Mucosa of rectum (tissue), 2 donors: ENCODE measurements around the gene EPX.

Source experiments
- H3K27ac ChIP-seq, 2 donors: one replicate each; pipeline ENCODE4 v1.7.0; 2013; ENCODE audit warnings: inconsistent platforms in 2 of 2, low read depth in 2 of 2, low read length in 2 of 2
- H3K27me3 ChIP-seq, 2 donors: one replicate each; pipeline ENCODE4 v1.7.0; 2013; ENCODE audit warnings: low read length in 2 of 2; ENCODE audit not compliant: control insufficient read depth in 2 of 2, insufficient read depth in 2 of 2
- H3K36me3 ChIP-seq, 2 donors: one replicate each; pipeline ENCODE4 v1.7.0; 2013; ENCODE audit warnings: low read length in 2 of 2; ENCODE audit not compliant: control insufficient read depth in 2 of 2, insufficient read depth in 2 of 2
- H3K4me1 ChIP-seq, 2 donors: one replicate each; pipeline ENCODE4 v1.7.0; 2013; ENCODE audit warnings: low read length in 2 of 2, mild to moderate bottlenecking in 1 of 2; ENCODE audit not compliant: control insufficient read depth in 2 of 2, insufficient read depth in 2 of 2
- H3K4me3 ChIP-seq, 2 donors: one replicate each; pipeline ENCODE4 v1.7.0; 2013; ENCODE audit warnings: low read length in 2 of 2
- H3K9ac ChIP-seq, 2 donors: one replicate each; pipeline ENCODE4 v1.7.0; 2013; ENCODE audit warnings: low read length in 2 of 2, low read depth in 1 of 2, mild to moderate bottlenecking in 1 of 2
- H3K9me3 ChIP-seq, 2 donors: one replicate each; pipeline ENCODE4 v1.7.0; 2013; ENCODE audit warnings: low read length in 2 of 2; ENCODE audit not compliant: control insufficient read depth in 2 of 2
- donor health status: healthy.
- donor health status: Normal muscosa, but diverticular disease.

EPX gene

GRCh38 chr17:58184986-58185761 is 7.4 kb upstream of the EPX start:
- Histone ChIP-seq H3K27me3 (peaks cover 3 to 5% of the 10 kb centered on the region in 2 donors), H3K36me3 (no peaks in the 10 kb centered on the region)

DNA sequence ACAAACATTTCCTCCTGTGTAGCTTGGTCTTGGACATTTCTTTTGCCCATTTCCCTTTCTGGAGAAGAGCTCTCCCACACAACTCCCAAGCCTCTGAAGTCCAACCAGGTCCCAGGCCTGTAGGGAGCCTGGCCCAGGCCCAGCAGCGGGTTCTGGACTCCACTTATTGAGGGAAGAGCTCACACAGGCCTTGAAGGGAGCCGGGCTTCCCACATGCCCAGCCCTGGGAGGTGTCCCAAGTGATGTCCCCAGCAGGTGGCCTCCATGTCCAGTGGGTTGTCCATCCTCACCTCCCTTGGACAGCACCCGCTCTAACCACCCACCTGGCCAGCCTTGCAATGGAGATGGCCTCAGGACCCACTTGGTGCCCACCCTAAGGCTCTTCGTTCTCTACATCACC is 5.9 kb upstream of the EPX start:
- Histone ChIP-seq H3K27ac (no peak overlapping the region), H3K9ac (no peak overlapping the region), H3K4me3 (no peak overlapping the region), H3K36me3 (no peaks in the 10 kb centered on the region), H3K4me1 (no peaks in the 10 kb centered on the region), H3K27me3 (peaks cover 3 to 4% of the 10 kb centered on the region in 2 donors), H3K9me3 (no peaks in the 10 kb centered on the region)

More at GRCh38 chr17:58184986-58185761, 7.4 kb upstream of the EPX start:
- no peak overlapping the region for H3K9ac ChIP-seq
- no peak overlapping the region for H3K4me3 ChIP-seq
- no peaks in the 10 kb centered on the region for H3K9me3 ChIP-seq
- H3K27ac ChIP-seq = peak overlapping the region in 1 of 2 donors; percentile 16
- no peaks in the 10 kb centered on the region for H3K4me1 ChIP-seq

DNA sequence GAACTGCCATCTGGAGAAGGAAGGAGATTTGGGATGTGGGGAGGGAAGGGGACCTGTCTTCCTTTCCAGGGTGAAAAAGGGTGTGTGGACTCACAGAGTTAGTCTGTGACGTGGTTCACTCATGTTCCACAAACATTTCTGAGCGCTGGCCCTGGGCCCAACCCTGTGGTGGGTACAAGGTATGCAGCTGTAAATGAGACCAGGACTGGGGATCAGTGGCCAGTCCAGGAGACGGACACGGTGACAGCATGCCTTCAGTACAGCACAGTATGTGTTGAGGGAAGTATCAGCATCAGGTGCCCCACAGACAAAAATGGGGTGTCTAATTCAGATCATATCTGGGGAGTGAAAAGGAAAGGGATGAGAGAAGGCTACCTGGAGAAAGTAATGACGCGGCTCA is 5.5 kb upstream of the EPX start:
- no peak overlapping the region for H3K27ac ChIP-seq
- no peaks in the 10 kb centered on the region for H3K9me3 ChIP-seq
- no peaks in the 10 kb centered on the region for H3K4me1 ChIP-seq
- H3K9ac ChIP-seq = no peak overlapping the region
- no peaks in the 10 kb centered on the region for H3K36me3 ChIP-seq
- peaks cover 1 to 3% of the 10 kb centered on the region in 2 donors for H3K27me3 ChIP-seq
- no peak overlapping the region for H3K4me3 ChIP-seq

- H3K27ac ChIP-seq = no peak overlapping the region
- H3K27me3 ChIP-seq = peaks cover 1 to 3% of the 10 kb centered on the region in 2 donors
- no peak overlapping the region for H3K9ac ChIP-seq
- H3K36me3 ChIP-seq = no peaks in the 10 kb centered on the region
- H3K9me3 ChIP-seq = no peaks in the 10 kb centered on the region
- H3K4me1 ChIP-seq = no peaks in the 10 kb centered on the region
- H3K4me3 ChIP-seq = no peak overlapping the region
Observed at GRCh38 chr17:58187675-58188074, 4.9 kb upstream of the EPX start.

DNA sequence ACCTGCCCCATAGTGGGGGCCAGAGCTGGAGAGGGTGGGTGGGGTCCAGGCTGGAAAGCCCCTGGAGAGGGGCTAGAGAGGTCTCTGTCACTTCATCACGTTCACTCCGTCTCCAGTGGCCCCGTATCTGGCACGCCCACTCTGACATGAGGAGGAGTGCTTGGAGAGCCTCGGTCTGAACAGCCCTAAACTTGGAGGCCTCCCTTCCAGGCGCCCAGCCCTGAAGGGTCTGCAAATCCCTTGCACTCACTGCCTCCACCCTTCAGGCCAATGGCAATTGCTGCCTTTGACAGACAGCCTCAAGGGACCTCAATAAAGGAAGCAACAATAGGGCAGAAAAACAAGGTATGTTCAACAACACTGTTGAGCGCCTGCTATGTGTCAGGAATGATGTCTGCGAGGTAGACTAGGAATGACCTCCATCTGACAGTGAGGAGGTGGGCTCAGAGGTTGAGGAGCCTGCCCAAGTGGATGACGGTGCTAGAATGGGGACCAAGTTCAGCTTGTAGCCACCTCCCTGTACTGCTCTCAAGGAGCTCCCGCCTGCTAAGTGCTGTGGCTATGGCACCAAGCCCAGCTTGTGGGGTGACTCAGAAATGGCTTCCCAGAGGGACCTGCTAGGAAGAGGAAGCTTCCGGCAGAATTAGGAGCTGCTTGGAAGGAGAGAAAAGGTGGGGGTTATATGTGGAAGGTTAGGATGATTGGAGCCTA is 2.9 kb upstream of the EPX start:
- no peak overlapping the region for H3K4me3 ChIP-seq
- H3K9me3 ChIP-seq = no peaks in the 10 kb centered on the region
- no peaks in the 10 kb centered on the region for H3K4me1 ChIP-seq
- peaks cover 1 to 3% of the 10 kb centered on the region in 2 donors for H3K27me3 ChIP-seq
- H3K27ac ChIP-seq = no peak overlapping the region
- H3K36me3 ChIP-seq = no peaks in the 10 kb centered on the region
- H3K9ac ChIP-seq = no peak overlapping the region

- H3K27me3 ChIP-seq = peaks cover 1 to 3% of the 10 kb centered on the region in 2 donors
- H3K9me3 ChIP-seq = no peaks in the 10 kb centered on the region
- H3K27ac ChIP-seq = no peak overlapping the region
- no peak overlapping the region for H3K4me3 ChIP-seq
- H3K4me1 ChIP-seq = no peaks in the 10 kb centered on the region
- no peaks in the 10 kb centered on the region for H3K36me3 ChIP-seq
- H3K9ac ChIP-seq = no peak overlapping the region
Observed at GRCh38 chr17:58191241-58191896, 1.2 kb upstream of the EPX start.

DNA sequence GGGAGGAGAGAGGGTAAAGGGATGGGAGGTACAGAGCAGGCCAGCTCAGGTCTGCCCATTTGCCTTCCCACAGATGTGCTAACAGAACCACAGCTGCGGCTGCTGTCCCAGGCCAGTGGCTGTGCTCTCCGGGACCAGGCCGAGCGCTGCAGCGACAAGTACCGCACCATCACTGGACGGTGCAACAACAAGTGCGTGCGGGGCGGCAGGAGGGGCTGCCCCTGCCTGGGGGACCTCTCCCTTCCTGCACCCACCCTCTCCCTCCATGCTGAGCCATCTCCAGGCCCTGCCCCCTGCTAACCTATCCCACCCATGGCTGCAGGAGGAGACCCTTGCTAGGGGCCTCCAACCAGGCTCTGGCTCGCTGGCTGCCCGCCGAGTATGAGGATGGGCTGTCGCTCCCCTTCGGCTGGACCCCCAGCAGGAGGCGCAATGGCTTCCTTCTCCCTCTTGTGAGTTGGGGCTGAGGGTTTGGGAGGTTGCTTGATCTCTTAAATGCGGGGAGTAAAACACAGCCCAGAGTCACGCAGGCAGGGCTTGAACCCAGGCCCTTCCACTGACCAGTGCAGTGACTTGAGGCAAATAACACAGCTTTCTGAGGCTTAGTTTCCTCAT is 1.2 kb downstream of the EPX start:
- no peak overlapping the region for H3K27ac ChIP-seq
- no peaks in the 10 kb centered on the region for H3K36me3 ChIP-seq
- H3K9ac ChIP-seq = no peak overlapping the region
- no peaks in the 10 kb centered on the region for H3K27me3 ChIP-seq
- H3K4me3 ChIP-seq = no peak overlapping the region
- no peaks in the 10 kb centered on the region for H3K4me1 ChIP-seq
- H3K9me3 ChIP-seq = no peaks in the 10 kb centered on the region

DNA sequence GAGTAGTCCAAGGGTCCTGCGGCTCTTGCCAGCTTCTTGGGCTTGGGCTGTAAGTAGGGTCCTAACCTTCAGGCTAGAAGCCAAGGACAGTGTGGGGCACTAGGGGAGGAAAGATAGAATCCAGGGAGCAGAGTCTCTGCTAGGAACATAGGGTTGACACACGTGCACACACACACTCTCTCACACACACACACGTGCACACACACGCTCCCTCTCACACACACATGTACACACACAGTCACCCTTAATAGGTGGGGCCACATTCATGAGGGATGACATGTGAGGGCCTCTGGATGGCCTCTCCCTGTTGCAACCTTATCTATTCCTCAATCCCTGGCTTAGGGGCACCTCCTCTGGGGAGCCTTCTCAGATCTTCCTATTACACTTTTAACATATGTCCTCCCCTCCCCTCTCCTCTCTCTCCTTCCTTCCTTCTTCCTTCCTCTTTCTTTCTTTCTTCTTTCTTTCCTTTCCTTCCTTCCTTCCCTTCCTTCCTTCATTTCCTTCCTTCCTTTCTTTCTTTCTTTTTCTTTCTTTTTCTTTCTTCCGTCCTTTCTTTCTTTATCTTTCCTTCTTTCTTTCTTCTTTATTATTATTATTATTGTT is 3.1 kb downstream of the EPX start:
- no peak overlapping the region for H3K4me3 ChIP-seq
- H3K27me3 ChIP-seq = no peaks in the 10 kb centered on the region
- no peaks in the 10 kb centered on the region for H3K9me3 ChIP-seq
- H3K4me1 ChIP-seq = no peaks in the 10 kb centered on the region
- no peaks in the 10 kb centered on the region for H3K36me3 ChIP-seq
- no peak overlapping the region for H3K27ac ChIP-seq
- no peak overlapping the region for H3K9ac ChIP-seq

DNA sequence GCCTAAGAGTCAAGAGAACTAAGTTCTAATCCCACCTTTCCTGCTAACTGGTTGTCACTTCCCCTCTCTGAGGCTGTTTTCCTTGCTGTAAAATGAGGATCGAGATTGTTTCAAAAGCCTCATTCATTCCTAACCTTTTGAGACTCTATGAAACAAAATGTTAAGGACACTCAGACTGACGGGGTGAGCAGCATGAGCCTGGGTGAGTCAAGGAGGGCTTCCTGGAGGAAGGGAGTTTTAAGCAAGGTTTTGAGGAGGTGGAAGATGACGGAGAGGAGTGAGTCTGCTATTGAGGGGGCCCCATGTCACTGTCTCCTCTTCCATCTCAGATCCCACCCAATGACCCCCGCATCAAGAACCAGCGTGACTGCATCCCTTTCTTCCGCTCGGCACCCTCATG is 4.1 kb downstream of the EPX start:
- Histone ChIP-seq H3K4me1 (no peaks in the 10 kb centered on the region), H3K9me3 (no peaks in the 10 kb centered on the region), H3K36me3 (no peaks in the 10 kb centered on the region), H3K4me3 (no peak overlapping the region), H3K27me3 (no peaks in the 10 kb centered on the region), H3K27ac (no peak overlapping the region), H3K9ac (no peak overlapping the region)
